Parathyroid adenoma (tissue), 2 donors: Measurements from ENCODE around the gene KCNJ15.

Experiments used
- H2AFZ ChIP-seq: fragments of 300-600 bp; sonication (generic); one replicate; pipeline ENCODE4 v1.7.0; 2017; ENCODE audit warnings: antibody characterized with exemption, mild to moderate bottlenecking
- H3K27ac ChIP-seq: fragments of 300-600 bp; sonication (generic); one replicate; pipeline ENCODE4 v1.7.0; 2017
- H3K27me3 ChIP-seq: fragments of 300-600 bp; sonication (generic); one replicate; pipeline ENCODE4 v1.7.0; 2017; ENCODE audit warnings: low read length; ENCODE audit not compliant: control insufficient read depth, insufficient read depth
- H3K36me3 ChIP-seq: fragments of 300-600 bp; sonication (generic); one replicate; pipeline ENCODE4 v1.7.0; 2017; ENCODE audit warnings: low read length; ENCODE audit not compliant: control insufficient read depth, insufficient read depth
- H3K4me1 ChIP-seq: fragments of 300-600 bp; sonication (generic); one replicate; pipeline ENCODE4 v1.7.0; 2017; ENCODE audit warnings: control low read depth
- H3K4me2 ChIP-seq: fragments of 300-600 bp; sonication (generic); one replicate; pipeline ENCODE4 v1.7.0; 2017; ENCODE audit warnings: low read length
- H3K4me3 ChIP-seq: fragments of 300-600 bp; sonication (generic); one replicate; pipeline ENCODE4 v1.7.0; 2017; ENCODE audit warnings: low read depth, low read length
- H3K79me2 ChIP-seq: fragments of 300-600 bp; sonication (generic); one replicate; pipeline ENCODE4 v1.7.0; 2017; ENCODE audit warnings: control low read depth
- H3K9ac ChIP-seq: fragments of 300-600 bp; sonication (generic); one replicate; pipeline ENCODE4 v1.7.0; 2017; ENCODE audit warnings: mild to moderate bottlenecking
- H3K9me3 ChIP-seq: fragments of 300-600 bp; sonication (generic); one replicate; pipeline ENCODE4 v1.7.0; 2017; ENCODE audit warnings: low read length; ENCODE audit not compliant: control insufficient read depth
- TF ChIP-seq, protein P1 (sequence below): fragments of 300-600 bp; sonication (generic); IDR thresholded peaks from one replicate; pipeline ENCODE4 v1.7.0; 2017; ENCODE audit warnings: antibody characterized with exemption, mild to moderate bottlenecking
- donor health status: primary hyperparathyroidism.

KCNJ15 gene

DNA sequence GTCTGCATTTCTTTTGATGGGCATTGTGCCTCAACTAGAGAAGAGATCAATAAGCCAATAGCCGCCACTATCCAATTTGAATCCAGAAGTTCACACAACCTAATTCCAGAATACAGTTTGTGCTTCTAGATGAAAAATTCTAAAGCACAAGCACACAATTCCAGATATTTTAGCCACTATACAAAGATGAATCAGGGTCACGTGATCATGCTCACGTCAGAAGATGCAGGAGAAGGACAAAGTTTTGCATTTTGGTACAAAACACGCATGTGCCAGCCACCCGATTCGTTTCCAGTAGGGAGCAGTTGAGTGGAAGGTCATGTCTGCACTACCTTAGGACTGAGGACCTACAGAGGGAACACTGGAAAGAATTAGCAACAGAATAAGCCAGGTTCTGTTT, 3.6 kb downstream of the KCNJ15 start:
- H3K4me2 ChIP-seq: no peak overlapping the region
- peaks cover 4% of the 10 kb centered on the region for H3K4me1 ChIP-seq
- H3K36me3 ChIP-seq: no peaks in the 10 kb centered on the region
- H3K9me3 ChIP-seq: no peaks in the 10 kb centered on the region
- no peak overlapping the region for H3K27ac ChIP-seq
- no peak overlapping the region for H2AFZ ChIP-seq
- no peaks in the 10 kb centered on the region for H3K79me2 ChIP-seq
- no peak overlapping the region for H3K9ac ChIP-seq
- TF ChIP-seq, protein P1, sequence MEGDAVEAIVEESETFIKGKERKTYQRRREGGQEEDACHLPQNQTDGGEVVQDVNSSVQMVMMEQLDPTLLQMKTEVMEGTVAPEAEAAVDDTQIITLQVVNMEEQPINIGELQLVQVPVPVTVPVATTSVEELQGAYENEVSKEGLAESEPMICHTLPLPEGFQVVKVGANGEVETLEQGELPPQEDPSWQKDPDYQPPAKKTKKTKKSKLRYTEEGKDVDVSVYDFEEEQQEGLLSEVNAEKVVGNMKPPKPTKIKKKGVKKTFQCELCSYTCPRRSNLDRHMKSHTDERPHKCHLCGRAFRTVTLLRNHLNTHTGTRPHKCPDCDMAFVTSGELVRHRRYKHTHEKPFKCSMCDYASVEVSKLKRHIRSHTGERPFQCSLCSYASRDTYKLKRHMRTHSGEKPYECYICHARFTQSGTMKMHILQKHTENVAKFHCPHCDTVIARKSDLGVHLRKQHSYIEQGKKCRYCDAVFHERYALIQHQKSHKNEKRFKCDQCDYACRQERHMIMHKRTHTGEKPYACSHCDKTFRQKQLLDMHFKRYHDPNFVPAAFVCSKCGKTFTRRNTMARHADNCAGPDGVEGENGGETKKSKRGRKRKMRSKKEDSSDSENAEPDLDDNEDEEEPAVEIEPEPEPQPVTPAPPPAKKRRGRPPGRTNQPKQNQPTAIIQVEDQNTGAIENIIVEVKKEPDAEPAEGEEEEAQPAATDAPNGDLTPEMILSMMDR: no peak
- H3K27me3 ChIP-seq: no peaks in the 10 kb centered on the region
- H3K4me3 ChIP-seq: no peak overlapping the region

GRCh38 chr21:38261851-38262250, 5.1 kb downstream of the KCNJ15 start:
- Histone ChIP-seq H3K79me2 (no peaks in the 10 kb centered on the region), H3K27me3 (no peaks in the 10 kb centered on the region), H3K4me2 (no peak overlapping the region), H3K9me3 (no peaks in the 10 kb centered on the region), H3K27ac (no peak overlapping the region), H2AFZ (no peak overlapping the region), H3K4me3 (no peak overlapping the region), H3K36me3 (no peaks in the 10 kb centered on the region), H3K9ac (no peak overlapping the region), H3K4me1 (peaks cover 4% of the 10 kb centered on the region)
- TF ChIP-seq, protein P1: no peak

GRCh38 chr21:38263493-38263892, 6.7 kb downstream of the KCNJ15 start:
- Histone ChIP-seq H3K4me3 (no peak overlapping the region), H2AFZ (no peak overlapping the region), H3K36me3 (no peaks in the 10 kb centered on the region), H3K9me3 (no peaks in the 10 kb centered on the region), H3K79me2 (no peaks in the 10 kb centered on the region), H3K4me1 (peaks cover 4% of the 10 kb centered on the region), H3K4me2 (no peak overlapping the region), H3K27me3 (no peaks in the 10 kb centered on the region), H3K9ac (no peak overlapping the region), H3K27ac (no peak overlapping the region)
- TF ChIP-seq, protein P1: no peak

DNA sequence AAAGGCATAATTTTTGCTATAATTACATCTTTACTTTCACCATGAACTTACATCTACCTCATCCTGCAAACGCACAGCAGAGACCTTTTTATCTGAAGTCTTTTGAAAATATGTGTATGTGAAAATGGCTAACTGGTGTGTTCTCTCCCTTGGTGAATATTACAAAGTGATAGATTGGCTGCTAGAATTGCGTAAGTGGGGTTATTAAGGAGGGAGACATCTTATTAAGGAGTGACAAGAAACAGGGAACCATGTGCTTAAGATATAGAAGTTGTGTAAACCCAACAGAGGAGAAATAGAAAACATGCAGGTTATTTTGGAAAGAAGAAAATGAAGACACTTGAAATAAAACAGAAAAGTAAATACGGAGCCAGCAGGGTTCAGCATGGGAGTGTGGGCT, 7.8 kb downstream of the KCNJ15 start:
- Histone ChIP-seq H3K27me3 (no peaks in the 10 kb centered on the region), H3K4me1 (peaks cover 4% of the 10 kb centered on the region), H3K27ac (no peak overlapping the region)

DNA sequence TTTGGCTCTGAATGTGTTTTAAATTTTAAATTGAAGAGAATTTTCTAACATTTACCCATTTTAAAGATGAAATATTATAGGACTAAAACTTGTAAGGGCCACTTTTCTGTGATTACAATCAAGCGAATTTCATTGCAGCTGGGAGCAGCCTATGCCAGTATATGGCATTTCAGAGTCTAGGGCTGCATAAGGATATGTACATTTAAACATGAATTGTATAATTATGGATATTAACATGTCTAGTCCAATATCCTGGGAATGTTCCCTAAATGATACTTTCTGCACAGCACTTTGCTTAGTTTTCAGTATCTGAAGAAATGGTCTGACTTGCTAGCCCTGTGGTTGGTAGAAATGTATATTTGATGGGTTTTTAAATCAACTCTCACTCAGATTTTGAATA, 8.4 kb downstream of the KCNJ15 start:
- Histone ChIP-seq H3K4me1 (peaks cover 4% of the 10 kb centered on the region), H3K27me3 (no peaks in the 10 kb centered on the region), H2AFZ (no peak overlapping the region), H3K4me2 (no peak overlapping the region), H3K9me3 (no peaks in the 10 kb centered on the region), H3K27ac (no peak overlapping the region), H3K36me3 (no peaks in the 10 kb centered on the region), H3K79me2 (no peaks in the 10 kb centered on the region), H3K4me3 (no peak overlapping the region), H3K9ac (no peak overlapping the region)
- TF ChIP-seq, protein P1: no peak

More for the DNA sequence above, 7.8 kb downstream of the KCNJ15 start:
- no peak overlapping the region for H3K4me3 ChIP-seq
- H3K4me2 ChIP-seq: no peak overlapping the region
- no peak overlapping the region for H2AFZ ChIP-seq
- H3K36me3 ChIP-seq: no peaks in the 10 kb centered on the region
- TF ChIP-seq, protein P1: no peak
- no peaks in the 10 kb centered on the region for H3K9me3 ChIP-seq
- no peak overlapping the region for H3K9ac ChIP-seq
- H3K79me2 ChIP-seq: no peaks in the 10 kb centered on the region
